C1 segment of cervical spinal cord (tissue), 14 donors: ENCODE results near the gene EME1.
"Not testable (repeated sequence)": the region's sequence is repeated elsewhere in the genome, so short reads cannot be mapped to it uniquely, and the experiment has no call there.

Experiments used
- DNase-seq, 14 donors: peaks; one replicate each; lab custom pipeline; 2025; lab: John Stamatoyannopoulos, UW

The EME1 gene

DNA sequence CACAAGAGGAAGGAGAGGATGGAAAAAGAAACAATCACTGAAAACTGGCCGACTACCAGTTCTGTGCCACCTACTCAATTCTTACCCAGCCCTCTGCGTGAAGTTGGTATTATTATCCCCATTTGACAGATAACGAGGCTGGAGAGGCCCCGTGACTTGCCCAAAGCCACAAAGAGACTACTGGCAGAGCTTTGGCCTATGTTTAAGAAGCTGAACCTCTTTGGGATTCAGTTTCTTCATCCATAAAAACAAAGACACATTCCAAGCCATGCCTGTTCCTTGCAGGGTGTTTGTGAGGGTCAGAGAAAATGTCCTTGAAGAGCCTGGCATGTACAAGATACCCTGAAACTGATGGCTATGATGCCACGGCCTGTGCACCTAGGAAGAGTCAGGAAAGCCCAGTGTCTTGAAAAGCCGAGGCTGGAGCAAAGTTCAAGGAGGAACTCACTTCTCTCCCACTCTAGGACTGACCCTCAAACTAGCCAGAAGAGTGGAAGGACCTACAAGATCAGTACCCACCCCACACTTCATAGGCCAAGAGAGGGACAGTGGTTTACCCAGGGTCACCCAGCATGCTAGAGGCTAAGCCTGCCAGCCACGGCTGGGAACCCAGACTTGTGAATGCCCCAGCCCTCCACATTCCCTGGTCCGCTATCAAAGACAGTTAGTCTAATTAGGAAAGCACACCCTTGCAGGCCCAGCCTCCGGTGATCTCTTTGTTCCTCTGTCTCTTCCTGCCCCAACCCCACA lies 51.4 kb downstream of the EME1 start:
- no peak for DNase-seq

DNA sequence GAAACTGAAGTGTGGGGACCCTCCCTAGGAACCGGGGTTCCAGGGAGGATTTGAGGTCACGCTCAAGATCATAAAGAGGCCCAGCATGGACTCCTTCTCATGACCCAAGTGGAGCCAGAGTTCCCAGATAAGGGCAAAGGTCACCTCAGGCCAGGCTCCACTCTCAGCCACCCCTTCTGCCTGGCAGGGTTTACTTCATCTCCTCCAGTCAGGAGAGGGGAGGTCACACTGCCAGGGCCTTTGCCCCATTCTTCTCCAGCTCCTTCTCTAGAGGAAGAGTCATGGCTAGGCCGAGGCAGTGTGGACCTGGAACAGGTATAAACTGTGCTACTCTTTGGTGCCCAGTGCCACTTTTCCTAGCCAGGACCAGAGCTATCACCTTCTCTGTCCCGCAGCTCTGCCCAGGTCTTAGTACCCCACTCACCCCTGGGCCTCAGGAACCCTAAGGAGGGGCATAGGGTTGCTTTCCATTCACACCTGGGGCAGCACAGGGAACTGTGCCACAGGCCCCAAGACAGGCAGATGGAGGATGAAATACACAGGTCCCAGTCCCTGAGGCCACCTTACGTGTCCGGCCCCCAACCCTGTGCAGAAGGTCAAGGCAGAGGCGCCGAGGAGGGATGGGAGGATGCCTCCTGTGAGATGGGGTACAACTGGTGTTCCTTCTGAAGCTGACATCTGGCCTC lies 52.1 kb downstream of the EME1 start:
- no peak for DNase-seq

GRCh38 chr17:50425682-50426471 lies 52.8 kb downstream of the EME1 start, which contains the start of gene ACSF2:
TSS of gene ACSF2 (plus strand) at chr17:50426218. CDS start at chr17:50426262, 44 bp downstream.
- DNase-seq: peak in 9 of 14 donors; percentile 19 to 73 (median 48)

- DNase-seq: no peak
These were observed 53.4 kb downstream of the EME1 start for GRCh38 chr17:50426472-50426782.

DNA sequence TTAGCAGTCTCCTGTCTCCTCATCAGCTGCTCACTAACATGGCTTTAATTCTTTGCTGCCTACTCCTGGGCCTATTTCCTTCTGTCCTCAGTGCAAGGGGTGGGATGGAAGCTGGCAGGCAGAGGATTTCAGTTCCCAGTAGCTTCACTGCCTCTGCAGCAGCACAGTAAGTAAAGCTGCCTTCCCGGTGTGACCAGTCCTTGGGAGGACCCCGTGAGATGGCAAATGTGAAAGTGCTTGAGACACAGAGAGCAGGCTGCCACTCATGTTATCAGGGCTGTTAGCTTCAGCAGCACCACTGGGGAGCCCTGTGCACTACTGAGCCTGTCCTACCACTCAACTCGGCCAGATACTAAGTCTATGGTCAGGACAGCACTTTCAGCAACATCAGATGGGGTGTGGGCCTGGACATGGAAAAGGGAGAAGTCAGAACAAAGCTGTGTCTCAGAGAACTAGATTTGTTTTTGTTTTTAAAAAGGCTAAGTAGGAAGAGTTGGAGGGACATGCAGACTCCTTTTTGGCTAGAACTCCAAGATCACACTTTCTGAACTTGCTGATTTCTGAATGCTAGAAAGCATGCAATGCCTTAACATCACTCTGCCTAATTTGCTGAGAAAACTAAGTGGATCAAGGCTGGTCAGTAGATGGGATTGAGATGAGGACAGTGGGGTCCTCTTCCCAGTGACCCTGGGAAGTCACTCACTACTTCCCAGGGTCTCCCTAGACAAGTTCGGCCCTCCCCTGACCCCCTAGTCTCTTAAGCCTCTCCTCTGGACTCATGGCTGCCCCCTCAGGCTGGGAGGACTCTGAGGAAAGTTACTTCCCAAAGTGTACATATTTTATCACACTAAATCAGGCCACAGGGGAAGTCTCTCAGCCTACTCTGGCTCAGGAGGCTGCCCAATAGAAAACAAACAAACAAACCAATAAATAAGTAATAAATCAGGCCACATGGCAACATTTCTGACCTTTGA lies 54.1 kb downstream of the EME1 start:
- peak in 5 of 14 donors; percentile 2 to 31 (median 10) for DNase-seq

DNA sequence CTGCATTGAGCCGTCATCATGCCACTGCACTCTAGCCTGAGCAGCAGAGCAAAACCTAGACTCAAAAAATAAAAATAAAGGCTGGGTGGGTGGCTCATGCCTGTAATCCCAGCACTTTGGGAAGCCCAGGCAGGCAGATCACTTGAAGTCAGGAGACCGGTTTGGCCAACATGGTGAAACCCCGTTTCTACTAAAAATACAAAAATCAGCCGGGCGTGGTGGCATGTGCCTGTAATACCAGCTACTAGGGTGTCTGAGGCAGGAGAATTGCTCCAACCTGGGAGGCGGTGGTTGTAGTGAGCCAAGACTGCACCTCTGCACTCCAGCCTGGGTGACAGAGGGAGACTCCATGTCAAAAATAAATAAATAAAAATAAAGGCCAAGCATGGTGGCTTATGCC lies 55.1 kb downstream of the EME1 start:
- not testable (repeated sequence) for DNase-seq

DNA sequence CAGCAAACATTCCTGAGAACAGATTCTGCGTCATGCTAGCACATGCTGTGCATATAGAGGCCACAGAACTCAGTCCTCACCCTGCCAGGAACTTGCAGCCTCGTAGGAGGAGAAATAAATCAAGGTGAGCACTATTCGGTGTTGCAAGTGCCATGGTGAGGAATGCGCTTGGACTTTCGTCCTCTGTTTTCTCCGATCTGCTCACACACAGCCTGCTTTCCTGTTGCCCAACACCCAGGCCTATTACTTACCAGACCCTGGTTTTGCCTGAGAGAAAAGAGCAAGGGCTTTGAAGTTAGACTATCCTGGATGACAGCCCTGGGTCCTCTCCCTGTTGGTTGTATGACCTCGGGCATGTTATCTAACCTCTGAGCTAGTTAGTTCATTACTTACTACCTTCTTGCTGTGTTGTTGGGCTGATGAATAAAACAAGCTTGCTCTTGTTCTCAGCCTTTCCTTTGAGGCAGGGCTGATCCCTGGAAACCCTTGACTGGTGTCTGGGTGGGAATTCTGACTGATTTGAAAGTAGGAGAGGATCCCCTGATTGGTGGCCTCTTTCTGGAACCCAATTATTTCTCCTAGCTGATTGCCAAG lies 55.9 kb downstream of the EME1 start:
- DNase-seq: no peak

- DNase-seq: no peak
These were observed 56.8 kb downstream of the EME1 start for GRCh38 chr17:50429793-50430192.
